ENCODE measurements around the gene APOL4. TPM values are rescaled to one million over a fixed set of nuclear protein-coding genes. Genes with fewer than 3 reads are reported as not detected.
"Not testable (repeated sequence)": the region's sequence is repeated elsewhere in the genome, so short reads cannot be mapped to it uniquely, and the experiment has no call there.

The APOL4 gene
- total RNA-seq, 2 experiments from 2014 or later, result not detected

- TSS peak; percentile 82 for BruUV-seq (replicated peaks)
- peak overlapping the region; percentile 71 for H3K4me2 ChIP-seq (ENCODE audit: low read length)
- no peaks in the 10 kb centered on the region for H4K20me1 ChIP-seq (ENCODE audit: insufficient read depth, low read length)
- H3K4me3 ChIP-seq (ENCODE audit: low read depth, low read length, poor library complexity, severe bottlenecking), result peak overlapping the region; percentile 43
- H3K79me2 ChIP-seq (ENCODE audit: insufficient read depth, low read depth, low read length), result no peaks in the 10 kb centered on the region
- H3K27ac ChIP-seq (ENCODE audit: low read depth, low read length, poor library complexity, severe bottlenecking), result peak overlapping the region; percentile 55
- H3K9me3 ChIP-seq (ENCODE audit: low read length), result no peaks in the 10 kb centered on the region
- intact Hi-C loops (cut with micrococcal nuclease; ENCODE audit: unreplicated experiment), result loop anchor here (5.0 kb wide), 1 partner anchor 75 kb away; the partner anchor contains the start of gene APOL2
- H3K36me3 ChIP-seq (ENCODE audit: insufficient read depth, low read length), result no peaks in the 10 kb centered on the region
- no peak for TF ChIP-seq CTCF (conservative IDR thresholded peaks at IDR 0.05; ENCODE audit: low read length)
- no peak for TF ChIP-seq EZH2phosphoT487 (IDR thresholded peaks at IDR 0.05; ENCODE audit: borderline replicate concordance, low read depth, low read length)
- CTCF ChIA-PET (ENCODE audit: unreplicated experiment), result interaction anchor here (1.2 to 1.3 kb wide), 2 partner anchors 10 to 15 kb away, joined by 3 to 4 read pairs; no protein-coding TSS in a partner anchor
- H3K9me2 ChIP-seq (ENCODE audit: insufficient read depth, low read length), result no peaks in the 10 kb centered on the region
- peak; percentile 48 for DNase-seq (ENCODE audit: low spot score)
- H2AFZ ChIP-seq (ENCODE audit: low read length), result peak overlapping the region; percentile 75
- POLR2A ChIA-PET, result interaction anchor here (0.5 to 1.5 kb wide), 10 partner anchors 10 to 1701 kb away, joined by 3 to 6 read pairs (median 4); no protein-coding TSS in a partner anchor
- peaks cover 60% of the 10 kb centered on the region for H3K4me1 ChIP-seq (ENCODE audit: insufficient read depth, low read length, poor library complexity, severe bottlenecking)
Measured at GRCh38 chr22:36162127-36163034, 39.2 kb downstream of the APOL4 start.

GRCh38 chr22:36161793-36162126 lies 39.8 kb downstream of the APOL4 start:
- intact Hi-C loops (cut with micrococcal nuclease; ENCODE audit: unreplicated experiment), result loop anchor here (5.0 kb wide), 1 partner anchor 76 kb away; the partner anchor contains the start of gene APOL2
- H3K36me3 ChIP-seq (ENCODE audit: insufficient read depth, low read length); H4K20me1 ChIP-seq (ENCODE audit: insufficient read depth, low read length); H3K79me2 ChIP-seq (ENCODE audit: insufficient read depth, low read depth, low read length); POLR2A ChIA-PET; DNase-seq (ENCODE audit: low spot score); H3K9me2 ChIP-seq (ENCODE audit: insufficient read depth, low read length); BruUV-seq (replicated peaks); H3K9me3 ChIP-seq (ENCODE audit: low read length): not testable (repeated sequence)
- Histone ChIP-seq H3K27ac (ENCODE audit: low read depth, low read length, poor library complexity, severe bottlenecking) (peak overlapping the region; percentile 55), H3K4me2 (ENCODE audit: low read length) (peak overlapping the region; percentile 71), H3K4me3 (ENCODE audit: low read depth, low read length, poor library complexity, severe bottlenecking) (peak overlapping the region; percentile 43), H3K4me1 (ENCODE audit: insufficient read depth, low read length, poor library complexity, severe bottlenecking) (peaks cover 66% of the 10 kb centered on the region), H2AFZ (ENCODE audit: low read length) (peak overlapping the region; percentile 75; the same call in 1 of the 2 replicates)
- CTCF ChIA-PET (ENCODE audit: unreplicated experiment), result interaction anchor here (1.2 to 1.3 kb wide), 2 partner anchors 10 to 16 kb away, joined by 3 to 4 read pairs; no protein-coding TSS in a partner anchor

DNA sequence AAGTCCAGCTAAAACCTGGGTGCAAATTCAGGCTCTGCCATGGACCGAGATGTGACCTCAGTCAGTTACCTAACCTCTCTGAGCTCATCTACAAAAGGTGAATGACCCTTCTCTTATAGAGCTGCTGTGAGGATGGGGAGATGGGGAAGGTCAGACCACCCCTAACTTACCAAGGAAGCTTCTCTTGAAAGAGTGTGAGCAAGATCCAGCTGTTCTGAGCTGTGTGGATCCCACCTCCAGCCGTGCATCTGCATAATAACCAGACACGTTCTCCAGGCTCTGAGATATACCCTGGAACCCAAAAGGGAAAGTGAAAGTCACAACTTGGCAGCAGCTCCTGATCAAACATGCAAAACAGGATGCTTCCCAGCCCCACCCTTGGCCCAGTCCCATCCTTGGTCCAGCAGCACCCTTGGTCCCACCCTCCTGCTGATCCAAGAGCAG lies 41.1 kb downstream of the APOL4 start, which contains the start of gene APOL3:
TSS of gene APOL3 (minus strand) at position 257 of the 444 bp plus-strand sequence. CDS start 11,700 bp downstream, outside the sequence.
- Histone ChIP-seq H3K27ac (ENCODE audit: low read depth, low read length, poor library complexity, severe bottlenecking) (peak within 1 kb of the TSS; percentile 55), H3K9me2 (ENCODE audit: insufficient read depth, low read length) (no peaks in the 10 kb centered on the region), H4K20me1 (ENCODE audit: insufficient read depth, low read length) (no peaks in the 10 kb centered on the region), H2AFZ (ENCODE audit: low read length) (peak within 1 kb of the TSS; percentile 75; the same call in 1 of the 2 replicates), H3K36me3 (ENCODE audit: insufficient read depth, low read length) (no peaks in the 10 kb centered on the region), H3K9me3 (ENCODE audit: low read length) (no peaks in the 10 kb centered on the region), H3K79me2 (ENCODE audit: insufficient read depth, low read depth, low read length) (no peaks in the 10 kb centered on the region), H3K4me1 (ENCODE audit: insufficient read depth, low read length, poor library complexity, severe bottlenecking) (peaks cover 69% of the 10 kb centered on the region), H3K4me2 (ENCODE audit: low read length) (peak within 1 kb of the TSS; percentile 71), H3K4me3 (ENCODE audit: low read depth, low read length, poor library complexity, severe bottlenecking) (peak within 1 kb of the TSS; percentile 64)
- ChIA-PET CTCF (ENCODE audit: unreplicated experiment) (interaction anchor here (0.7 to 1.2 kb wide), 4 partner anchors 18 to 124 kb away, joined by 3 to 4 read pairs (median 3); partner anchors contain the start of gene APOL2), POLR2A (interaction anchor here (0.5 to 1.5 kb wide), 2 partner anchors 17 to 443 kb away, joined by 3 to 7 read pairs; partner anchors contain the start of gene APOL5)
- DNase-seq (ENCODE audit: low spot score), result peak; percentile 53
- TF ChIP-seq EZH2phosphoT487 (IDR thresholded peaks at IDR 0.05; ENCODE audit: borderline replicate concordance, low read depth, low read length), result no peak
- BruUV-seq (replicated peaks), result no TSS peak
- intact Hi-C loops (cut with micrococcal nuclease; ENCODE audit: unreplicated experiment), result loop anchor here (5.0 kb wide), 1 partner anchor 77 kb away; the partner anchor contains the start of gene APOL2

Data from OCI-LY7 (cell line).